HepG2 (cell line): ENCODE results near the gene ZNF225. TPM values are rescaled to one million over a fixed set of nuclear protein-coding genes. Genes with fewer than 3 reads are reported as not detected.
A peak's percentile ranks its signal among the peaks of the same experiment; 100 is the strongest.

Experiments used
- ATAC-seq: fragments of 200-7000 bp; cut with Tn5 transposase; 3 replicates; pipeline ENCODE4 v1.9.1; 2020; ENCODE audit warnings: mild to moderate bottlenecking, moderate library complexity
- BruUV-seq: library from RNA; stranded (reverse); fragments of 400-500 nt; replicated peaks from 2 replicates; lab custom pipeline; 2021; lab: Mats Ljungman, UMichigan
- CTCF ChIA-PET: fragments of 300-600 bp; formaldehyde crosslinking; extraction: SDS; loops from one replicate; lab custom pipeline; 2021; ENCODE audit warnings: low total read pairs, inconsistent platforms, low intra/inter-chr PET ratio; lab: Yijun Ruan, JAX
- POLR2A ChIA-PET: fragments of 350-600 bp; sonication (Branson Sonifier 250); formaldehyde crosslinking; loops from one replicate; lab custom pipeline; 2020; ENCODE audit warnings: antibody characterized with exemption, inconsistent platforms; lab: Yijun Ruan, JAX
- DNase-seq: peaks from one replicate; pipeline ENCODE4 v3.0.0-alpha.2; 2015; ENCODE audit warnings: low spot score
- FAIRE-seq: peaks from 3 replicates; lab custom pipeline; 2011; peaks lifted over from hg19 to GRCh38; lab: Jason Lieb, UNC
- H2AFZ ChIP-seq: one replicate; pipeline ENCODE4 v1.6.1; 2011; ENCODE audit warnings: low read length, inconsistent platforms
- H3K27ac ChIP-seq: fragments of 300-600 bp; 3 replicates; pipeline ENCODE4 v1.8.0; 2011; ENCODE audit warnings: mixed run types, mild to moderate bottlenecking, mixed read lengths, low read length, inconsistent platforms; ENCODE audit not compliant: insufficient read depth; ENCODE audit errors: extremely low read length
- H3K27me3 ChIP-seq, 2 experiments: fragments of 200-600 bp in 1 of 2; 2 replicates in 1 of 2; 3 replicates in 1 of 2; pipeline versions ENCODE4 v1.6.0 to v1.8.0; 2011; ENCODE audit warnings: low read length in 2 of 2, mild to moderate bottlenecking in 2 of 2, moderate library complexity in 2 of 2, inconsistent platforms in 1 of 2; ENCODE audit not compliant: insufficient read depth in 2 of 2, control insufficient read depth in 1 of 2
- H3K36me3 ChIP-seq, 2 experiments: fragments of 200-600 bp in 1 of 2; replicated peaks in 1 of 2; 2 replicates in 1 of 2; 3 replicates in 1 of 2; pipeline versions ENCODE4 v1.5.1 to v1.8.0; 2011; ENCODE audit warnings: low read length in 2 of 2, inconsistent platforms in 1 of 2; ENCODE audit not compliant: insufficient read depth in 2 of 2, control insufficient read depth in 1 of 2
- H3K4me1 ChIP-seq: 2 replicates; pipeline ENCODE4 v1.5.1; 2012; ENCODE audit warnings: low read length, inconsistent platforms; ENCODE audit not compliant: insufficient read depth
- H3K4me2 ChIP-seq: 2 replicates; pipeline ENCODE4 v1.6.0; 2011; ENCODE audit warnings: low read depth, low read length, inconsistent platforms
- H3K4me3 ChIP-seq, 3 experiments: fragments of 200-600 bp in 1 of 3; sonication (generic), shearing (Covaris generic) in 1 of 3; replicated peaks in 1 of 3; 2 replicates each; pipeline ENCODE4 v1.5.1; 2011 to 2016; ENCODE audit warnings: low read length in 3 of 3, inconsistent platforms in 2 of 3, low read depth in 2 of 3, mild to moderate bottlenecking in 2 of 3, control low read depth in 1 of 3, mixed read lengths in 1 of 3; ENCODE audit not compliant: insufficient read depth in 1 of 3
- H3K79me2 ChIP-seq: one replicate; pipeline ENCODE4 v1.6.1; 2011; ENCODE audit warnings: low read length, inconsistent platforms; ENCODE audit not compliant: insufficient read depth
- H3K9ac ChIP-seq: 2 replicates; pipeline ENCODE4 v1.6.0; 2011; ENCODE audit warnings: mild to moderate bottlenecking, low read depth, low read length, inconsistent platforms; ENCODE audit not compliant: insufficient read depth
- H3K9me3 ChIP-seq: 2 replicates; pipeline ENCODE4 v1.5.1; 2012; ENCODE audit warnings: mild to moderate bottlenecking, low read length
- H4K20me1 ChIP-seq: 2 replicates; pipeline ENCODE4 v1.6.0; 2011; ENCODE audit warnings: inconsistent platforms, mild to moderate bottlenecking, low read length, moderate library complexity; ENCODE audit not compliant: insufficient read depth
- ELF3 ChIP-seq: IDR thresholded peaks from 2 replicates; pipeline ENCODE4 v1.6.1; 2016; ENCODE audit warnings: missing genetic modification reagents, missing compliant biosample characterization
- HCFC1 ChIP-seq: fragments of 150-350 bp; IDR thresholded peaks from 2 replicates; pipeline ENCODE4 v1.6.1; 2014; ENCODE audit warnings: low read depth, low read length
- HNF4A ChIP-seq: sonication (generic); formaldehyde crosslinking; IDR thresholded peaks from 2 replicates; pipeline ENCODE4 v1.4.0; 2020; ENCODE audit warnings: missing genetic modification reagents
- MAFF ChIP-seq: IDR thresholded peaks from 2 replicates; pipeline ENCODE4 v1.6.1; 2011; ENCODE audit warnings: low read depth, low read length, improper control_type of control experiment
- PCBP1 ChIP-seq: fragments of 200-400 bp; formaldehyde crosslinking; IDR thresholded peaks from 2 replicates; pipeline ENCODE4 v1.6.1; 2017; ENCODE audit warnings: mild to moderate bottlenecking, low read depth, low read length, borderline replicate concordance
- PHF21A ChIP-seq: sonication (generic); formaldehyde crosslinking; IDR thresholded peaks from 2 replicates; pipeline ENCODE4 v1.5.0; 2020; ENCODE audit warnings: mild to moderate bottlenecking, missing genetic modification reagents
- RAD21 ChIP-seq: fragments of 450-650 bp; formaldehyde crosslinking; IDR thresholded peaks from 2 replicates; pipeline ENCODE4 v1.5.0; 2020; ENCODE audit warnings: mild to moderate bottlenecking
- SAP130 ChIP-seq: IDR thresholded peaks from 2 replicates; pipeline ENCODE4 v1.6.1; 2016; ENCODE audit warnings: low read depth
- SP2 ChIP-seq: sonication (generic); formaldehyde crosslinking; IDR thresholded peaks from 2 replicates; pipeline ENCODE4 v1.5.1; 2020; ENCODE audit warnings: mild to moderate bottlenecking, missing genetic modification reagents
- ZFP37 ChIP-seq: sonication (generic); formaldehyde crosslinking; IDR thresholded peaks from 2 replicates; pipeline ENCODE4 v1.4.0; 2020; ENCODE audit warnings: missing genetic modification reagents, borderline replicate concordance
- ZNF234 ChIP-seq: sonication (generic); formaldehyde crosslinking; conservative IDR thresholded peaks from 2 replicates; pipeline ENCODE4 v1.5.1; 2020; ENCODE audit warnings: mild to moderate bottlenecking, missing genetic modification reagents
- ZNF343 ChIP-seq: sonication (generic); formaldehyde crosslinking; IDR thresholded peaks from 2 replicates; pipeline ENCODE4 v1.4.0; 2020; ENCODE audit warnings: mild to moderate bottlenecking, missing genetic modification reagents
- ZNF766 ChIP-seq: sonication (generic); formaldehyde crosslinking; IDR thresholded peaks from 2 replicates; pipeline ENCODE4 v1.5.0; 2020; ENCODE audit warnings: missing genetic modification reagents, borderline replicate concordance
- ZNF777 ChIP-seq: sonication (generic); formaldehyde crosslinking; IDR thresholded peaks from 2 replicates; pipeline ENCODE4 v1.4.0; 2020; ENCODE audit warnings: missing genetic modification reagents
- WGBS: methylation state at CpG from one replicate; pipeline ENCODE4 v1.1.6; 2017; ENCODE audit warnings: low lambda C conversion rate; 5-methylcytosine and 5-hydroxymethylcytosine counted together
- in situ Hi-C: cut with HindIII; loops from 2 replicates; pipeline ENCODE4 v1.10.0; 2017; ENCODE audit warnings: low pct_unique_long_range_greater_than_20kb; ENCODE audit not compliant: extremely low pct_ligation_motif_present
- intact Hi-C: fragments of 100-400 bp; cut with micrococcal nuclease; formaldehyde crosslinking; loops from one replicate; pipeline ENCODE4 v1.10.0; 2022; ENCODE audit not compliant: unreplicated experiment
- polyA plus RNA-seq, 8 experiments: library from polyadenylated mRNA; depleted of rRNA in 3 of 8; stranded (reverse) in 7 of 8; unstranded in 1 of 8; fragments of >200 nt; fragmentation: Illumina TruSeq in 4 of 8; extraction: Trizol in 4 of 8; gene quantifications; 2 replicates each; pipeline versions ENCODE4 v1.2.1 to v1.2.3, GENCODE V29; 2011 to 2016; ENCODE audit warnings: low read depth in 4 of 8, missing spikeins in 1 of 8, mixed read lengths in 1 of 8; ENCODE audit not compliant: insufficient read depth in 1 of 8
- total RNA-seq, 5 experiments: library from RNA; depleted of rRNA; stranded (reverse); fragments of >200 nt; fragmentation: Illumina TruSeq; extraction: Trizol; gene quantifications; 2 replicates each; pipeline ENCODE4 v1.2.3, GENCODE V29; 2016; ENCODE audit warnings: low read depth in 1 of 5
- TF ChIP-seq, protein P1 (sequence below): sonication (generic); formaldehyde crosslinking; IDR thresholded peaks from 2 replicates; pipeline ENCODE4 v1.5.1; 2020; ENCODE audit warnings: missing genetic modification reagents, mild to moderate bottlenecking, borderline replicate concordance
- TF ChIP-seq, protein P2 (sequence below): sonication (generic); formaldehyde crosslinking; conservative IDR thresholded peaks from 2 replicates; pipeline ENCODE4 v1.5.0; 2020; ENCODE audit warnings: missing genetic modification reagents
- TF ChIP-seq, protein P3 (sequence below): sonication (generic); formaldehyde crosslinking; IDR thresholded peaks from 2 replicates; pipeline ENCODE4 v1.4.0; 2020; ENCODE audit warnings: missing genetic modification reagents, borderline replicate concordance
- TF ChIP-seq, protein P4 (sequence below): IDR thresholded peaks from 2 replicates; pipeline ENCODE4 v1.6.1; 2016; ENCODE audit warnings: mild to moderate bottlenecking, missing biosample characterization, missing genetic modification reagents

The ZNF225 gene
- total and polyA plus RNA-seq, 2 of the 13 experiments (the other 11 are each of a cell fraction or from before 2014, with no cell fraction given) = 0.87 to 3.3 TPM

DNA sequence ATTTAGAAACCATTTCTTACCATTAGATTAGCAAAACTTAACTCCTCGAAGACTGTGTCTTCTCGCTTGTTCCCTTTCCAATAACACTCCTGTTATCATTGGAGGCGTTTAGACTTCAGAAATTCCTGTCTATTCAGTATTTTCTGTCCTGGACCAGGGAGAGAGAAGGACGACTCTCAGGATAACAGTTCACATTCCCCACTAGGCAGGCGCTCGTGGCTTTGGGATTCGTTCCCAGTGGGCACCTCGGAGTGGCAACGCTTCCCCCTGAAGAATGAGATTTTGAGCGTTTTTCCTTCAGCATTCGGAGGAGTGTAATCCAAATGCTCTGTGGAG is 429 bp upstream of the ZNF225 start:
- peak overlapping the region; percentile 79 to 92 (median 82) for H3K4me3 ChIP-seq
- 1% methylated on average over 11 of the region's 11 CpGs for WGBS
- TF ChIP-seq ZNF343 (no peak), RAD21 (0 out of 2 replicates have a peak, but pooled peaks have one; percentile 7), PCBP1 (no peak), ZNF777 (CRISPR knock-in tag) (no peak), HNF4A (CRISPR knock-in tag) (no peak), PHF21A (CRISPR knock-in tag) (no peak), ZNF766 (0 out of 2 replicates have a peak, but pooled peaks have one; percentile 31), ZNF234 (CRISPR knock-in tag) (no peak), SP2 (CRISPR knock-in tag) (no peak), MAFF (no peak), ELF3 (CRISPR knock-in tag) (no peak), ZFP37 (no peak), HCFC1 (no peak), SAP130 (no peak)
- TF ChIP-seq, protein P1, sequence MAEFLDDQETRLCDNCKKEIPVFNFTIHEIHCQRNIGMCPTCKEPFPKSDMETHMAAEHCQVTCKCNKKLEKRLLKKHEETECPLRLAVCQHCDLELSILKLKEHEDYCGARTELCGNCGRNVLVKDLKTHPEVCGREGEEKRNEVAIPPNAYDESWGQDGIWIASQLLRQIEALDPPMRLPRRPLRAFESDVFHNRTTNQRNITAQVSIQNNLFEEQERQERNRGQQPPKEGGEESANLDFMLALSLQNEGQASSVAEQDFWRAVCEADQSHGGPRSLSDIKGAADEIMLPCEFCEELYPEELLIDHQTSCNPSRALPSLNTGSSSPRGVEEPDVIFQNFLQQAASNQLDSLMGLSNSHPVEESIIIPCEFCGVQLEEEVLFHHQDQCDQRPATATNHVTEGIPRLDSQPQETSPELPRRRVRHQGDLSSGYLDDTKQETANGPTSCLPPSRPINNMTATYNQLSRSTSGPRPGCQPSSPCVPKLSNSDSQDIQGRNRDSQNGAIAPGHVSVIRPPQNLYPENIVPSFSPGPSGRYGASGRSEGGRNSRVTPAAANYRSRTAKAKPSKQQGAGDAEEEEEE (CRISPR knock-in tag) = no peak
- TF ChIP-seq, protein P2, sequence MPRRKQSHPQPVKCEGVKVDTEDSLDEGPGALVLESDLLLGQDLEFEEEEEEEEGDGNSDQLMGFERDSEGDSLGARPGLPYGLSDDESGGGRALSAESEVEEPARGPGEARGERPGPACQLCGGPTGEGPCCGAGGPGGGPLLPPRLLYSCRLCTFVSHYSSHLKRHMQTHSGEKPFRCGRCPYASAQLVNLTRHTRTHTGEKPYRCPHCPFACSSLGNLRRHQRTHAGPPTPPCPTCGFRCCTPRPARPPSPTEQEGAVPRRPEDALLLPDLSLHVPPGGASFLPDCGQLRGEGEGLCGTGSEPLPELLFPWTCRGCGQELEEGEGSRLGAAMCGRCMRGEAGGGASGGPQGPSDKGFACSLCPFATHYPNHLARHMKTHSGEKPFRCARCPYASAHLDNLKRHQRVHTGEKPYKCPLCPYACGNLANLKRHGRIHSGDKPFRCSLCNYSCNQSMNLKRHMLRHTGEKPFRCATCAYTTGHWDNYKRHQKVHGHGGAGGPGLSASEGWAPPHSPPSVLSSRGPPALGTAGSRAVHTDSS (CRISPR knock-in tag) = 0 out of 2 replicates have a peak, but pooled peaks have one; percentile 4
- TF ChIP-seq, protein P3, sequence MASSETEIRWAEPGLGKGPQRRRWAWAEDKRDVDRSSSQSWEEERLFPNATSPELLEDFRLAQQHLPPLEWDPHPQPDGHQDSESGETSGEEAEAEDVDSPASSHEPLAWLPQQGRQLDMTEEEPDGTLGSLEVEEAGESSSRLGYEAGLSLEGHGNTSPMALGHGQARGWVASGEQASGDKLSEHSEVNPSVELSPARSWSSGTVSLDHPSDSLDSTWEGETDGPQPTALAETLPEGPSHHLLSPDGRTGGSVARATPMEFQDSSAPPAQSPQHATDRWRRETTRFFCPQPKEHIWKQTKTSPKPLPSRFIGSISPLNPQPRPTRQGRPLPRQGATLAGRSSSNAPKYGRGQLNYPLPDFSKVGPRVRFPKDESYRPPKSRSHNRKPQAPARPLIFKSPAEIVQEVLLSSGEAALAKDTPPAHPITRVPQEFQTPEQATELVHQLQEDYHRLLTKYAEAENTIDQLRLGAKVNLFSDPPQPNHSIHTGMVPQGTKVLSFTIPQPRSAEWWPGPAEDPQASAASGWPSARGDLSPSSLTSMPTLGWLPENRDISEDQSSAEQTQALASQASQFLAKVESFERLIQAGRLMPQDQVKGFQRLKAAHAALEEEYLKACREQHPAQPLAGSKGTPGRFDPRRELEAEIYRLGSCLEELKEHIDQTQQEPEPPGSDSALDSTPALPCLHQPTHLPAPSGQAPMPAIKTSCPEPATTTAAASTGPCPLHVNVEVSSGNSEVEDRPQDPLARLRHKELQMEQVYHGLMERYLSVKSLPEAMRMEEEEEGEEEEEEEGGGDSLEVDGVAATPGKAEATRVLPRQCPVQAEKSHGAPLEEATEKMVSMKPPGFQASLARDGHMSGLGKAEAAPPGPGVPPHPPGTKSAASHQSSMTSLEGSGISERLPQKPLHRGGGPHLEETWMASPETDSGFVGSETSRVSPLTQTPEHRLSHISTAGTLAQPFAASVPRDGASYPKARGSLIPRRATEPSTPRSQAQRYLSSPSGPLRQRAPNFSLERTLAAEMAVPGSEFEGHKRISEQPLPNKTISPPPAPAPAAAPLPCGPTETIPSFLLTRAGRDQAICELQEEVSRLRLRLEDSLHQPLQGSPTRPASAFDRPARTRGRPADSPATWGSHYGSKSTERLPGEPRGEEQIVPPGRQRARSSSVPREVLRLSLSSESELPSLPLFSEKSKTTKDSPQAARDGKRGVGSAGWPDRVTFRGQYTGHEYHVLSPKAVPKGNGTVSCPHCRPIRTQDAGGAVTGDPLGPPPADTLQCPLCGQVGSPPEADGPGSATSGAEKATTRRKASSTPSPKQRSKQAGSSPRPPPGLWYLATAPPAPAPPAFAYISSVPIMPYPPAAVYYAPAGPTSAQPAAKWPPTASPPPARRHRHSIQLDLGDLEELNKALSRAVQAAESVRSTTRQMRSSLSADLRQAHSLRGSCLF = no peak
- TF ChIP-seq, protein P4, sequence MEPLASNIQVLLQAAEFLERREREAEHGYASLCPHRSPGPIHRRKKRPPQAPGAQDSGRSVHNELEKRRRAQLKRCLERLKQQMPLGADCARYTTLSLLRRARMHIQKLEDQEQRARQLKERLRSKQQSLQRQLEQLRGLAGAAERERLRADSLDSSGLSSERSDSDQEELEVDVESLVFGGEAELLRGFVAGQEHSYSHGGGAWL (CRISPR knock-in tag) = 0 out of 2 replicates have a peak, but pooled peaks have one; percentile 8

More for the DNA sequence above, 429 bp upstream of the ZNF225 start:
- in situ Hi-C loops = no loop called here
- no TSS peak for BruUV-seq
- H2AFZ ChIP-seq = peak overlapping the region; percentile 72
- no peaks in the 10 kb centered on the region; a peak in 1 of 5 replicates for H3K27me3 ChIP-seq
- ChIA-PET POLR2A (interaction anchor here (0.7 to 3.5 kb wide), 4 partner anchors 18 to 177 kb away, joined by 3 to 19 read pairs (median 8); partner anchors contain the start of genes ZNF224, ZNF226 and ZNF45), CTCF (no interaction called here)
- H3K36me3 ChIP-seq = no peaks in the 10 kb centered on the region; a peak in 2 of 5 replicates
- peak overlapping the region; percentile 23 for H3K27ac ChIP-seq
- no peak for DNase-seq
- peaks cover 14% of the 10 kb centered on the region for H3K4me1 ChIP-seq
- peak overlapping the region; percentile 76 for H3K9ac ChIP-seq
- FAIRE-seq = no peak
- H3K4me2 ChIP-seq = peak overlapping the region; percentile 85
- H4K20me1 ChIP-seq = no peaks in the 10 kb centered on the region
- H3K79me2 ChIP-seq = no peaks in the 10 kb centered on the region
- intact Hi-C loops = loop anchor here (1.0 to 10.0 kb wide), 3 partner anchors 100 to 178 kb away; partner anchors contain the start of genes ZNF227, ZNF230 and ZNF45
- no peaks in the 10 kb centered on the region for H3K9me3 ChIP-seq
- peak; percentile 41; the same call in 2 of the 3 replicates for ATAC-seq
